GM23338 (cell line): ENCODE measurements around the gene C1QA.

Source experiments
- CTCF ChIP-seq, 2 experiments: fragments of 200-600 bp in 1 of 2; sonication (generic) in 1 of 2; conservative IDR thresholded peaks; 2 replicates each; pipeline versions ENCODE4 v1.5.1 to v1.6.1; 2016 to 2017; ENCODE audit warnings: antibody characterized with exemption in 2 of 2, low read depth in 2 of 2, mild to moderate bottlenecking in 2 of 2, moderate library complexity in 1 of 2
- EZH2 ChIP-seq: fragments of 200-600 bp; sonication (generic); IDR thresholded peaks from one replicate; pipeline ENCODE4 v1.8.0; 2017; ENCODE audit warnings: antibody characterized with exemption, mild to moderate bottlenecking, low read depth; ENCODE audit not compliant: unreplicated experiment
- JUNB ChIP-seq: IDR thresholded peaks from one replicate; pipeline ENCODE4 v1.6.1; 2016; ENCODE audit warnings: antibody characterized with exemption; ENCODE audit not compliant: unreplicated experiment

- TF ChIP-seq CTCF (conservative IDR thresholded peaks at IDR 0.05; ENCODE audit: low read depth in 2 of 2) (no peak), JUNB (no peak), EZH2 (no peak)
Measured at GRCh38 chr1:22627331-22627730, 9.1 kb upstream of the C1QA start.
